GM12872 (cell line): ENCODE data around the gene ST7L.

Experiments used
- TF ChIP-seq, protein P1 (sequence below): IDR thresholded peaks from 3 replicates; pipeline ENCODE4 v1.5.1; 2011; ENCODE audit warnings: low read depth, mild to moderate bottlenecking, low read length, moderate library complexity; ENCODE audit not compliant: insufficient read depth

Gene ST7L

GRCh38 chr1:112533029-112533428 is 85.9 kb downstream of the ST7L start:
- TF ChIP-seq, protein P1, sequence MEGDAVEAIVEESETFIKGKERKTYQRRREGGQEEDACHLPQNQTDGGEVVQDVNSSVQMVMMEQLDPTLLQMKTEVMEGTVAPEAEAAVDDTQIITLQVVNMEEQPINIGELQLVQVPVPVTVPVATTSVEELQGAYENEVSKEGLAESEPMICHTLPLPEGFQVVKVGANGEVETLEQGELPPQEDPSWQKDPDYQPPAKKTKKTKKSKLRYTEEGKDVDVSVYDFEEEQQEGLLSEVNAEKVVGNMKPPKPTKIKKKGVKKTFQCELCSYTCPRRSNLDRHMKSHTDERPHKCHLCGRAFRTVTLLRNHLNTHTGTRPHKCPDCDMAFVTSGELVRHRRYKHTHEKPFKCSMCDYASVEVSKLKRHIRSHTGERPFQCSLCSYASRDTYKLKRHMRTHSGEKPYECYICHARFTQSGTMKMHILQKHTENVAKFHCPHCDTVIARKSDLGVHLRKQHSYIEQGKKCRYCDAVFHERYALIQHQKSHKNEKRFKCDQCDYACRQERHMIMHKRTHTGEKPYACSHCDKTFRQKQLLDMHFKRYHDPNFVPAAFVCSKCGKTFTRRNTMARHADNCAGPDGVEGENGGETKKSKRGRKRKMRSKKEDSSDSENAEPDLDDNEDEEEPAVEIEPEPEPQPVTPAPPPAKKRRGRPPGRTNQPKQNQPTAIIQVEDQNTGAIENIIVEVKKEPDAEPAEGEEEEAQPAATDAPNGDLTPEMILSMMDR = no peak

- TF ChIP-seq, protein P1 = no peak
These were observed 86.9 kb downstream of the ST7L start for GRCh38 chr1:112532064-112532463.

DNA sequence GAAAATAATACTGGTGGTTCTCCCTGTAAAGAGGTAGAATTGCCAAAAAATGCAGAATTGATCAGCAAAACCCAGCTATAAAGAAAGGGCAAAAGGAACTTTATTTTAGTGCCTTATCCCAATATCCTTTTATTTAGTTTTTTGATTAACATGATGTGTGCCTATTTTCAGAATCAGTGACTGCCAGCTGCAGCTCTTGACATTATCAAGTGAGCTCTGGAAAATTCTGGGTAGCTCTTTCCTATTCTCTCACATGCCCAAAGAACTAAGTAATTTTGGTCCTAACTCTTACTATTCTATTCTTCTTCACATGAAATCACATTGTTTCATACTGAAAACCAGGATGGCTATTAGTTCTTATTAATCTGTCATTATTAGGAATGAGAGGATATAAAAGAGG is 88.1 kb downstream of the ST7L start:
- TF ChIP-seq, protein P1 = no peak

GRCh38 chr1:112529301-112529700 is 89.6 kb downstream of the ST7L start:
- TF ChIP-seq, protein P1 = no peak

DNA sequence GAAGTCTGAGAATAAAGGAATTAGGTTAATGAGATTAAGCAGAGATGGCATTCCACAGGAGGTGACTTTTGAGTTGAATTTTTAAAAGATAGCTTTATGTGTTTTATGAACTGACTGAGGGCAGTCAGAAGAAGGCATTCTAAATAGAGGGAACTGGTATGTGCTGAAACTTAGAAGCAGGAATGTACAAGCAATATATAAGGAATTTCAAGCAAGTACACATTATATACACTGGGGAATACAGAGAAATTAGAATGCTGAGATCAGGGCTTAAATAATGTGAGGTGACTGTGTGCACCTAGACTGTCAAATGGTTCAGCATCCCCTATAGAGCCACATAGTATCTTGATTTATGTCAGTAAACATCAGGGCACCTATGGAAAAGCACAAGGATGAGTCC is 90.9 kb downstream of the ST7L start:
- TF ChIP-seq, protein P1 = no peak

DNA sequence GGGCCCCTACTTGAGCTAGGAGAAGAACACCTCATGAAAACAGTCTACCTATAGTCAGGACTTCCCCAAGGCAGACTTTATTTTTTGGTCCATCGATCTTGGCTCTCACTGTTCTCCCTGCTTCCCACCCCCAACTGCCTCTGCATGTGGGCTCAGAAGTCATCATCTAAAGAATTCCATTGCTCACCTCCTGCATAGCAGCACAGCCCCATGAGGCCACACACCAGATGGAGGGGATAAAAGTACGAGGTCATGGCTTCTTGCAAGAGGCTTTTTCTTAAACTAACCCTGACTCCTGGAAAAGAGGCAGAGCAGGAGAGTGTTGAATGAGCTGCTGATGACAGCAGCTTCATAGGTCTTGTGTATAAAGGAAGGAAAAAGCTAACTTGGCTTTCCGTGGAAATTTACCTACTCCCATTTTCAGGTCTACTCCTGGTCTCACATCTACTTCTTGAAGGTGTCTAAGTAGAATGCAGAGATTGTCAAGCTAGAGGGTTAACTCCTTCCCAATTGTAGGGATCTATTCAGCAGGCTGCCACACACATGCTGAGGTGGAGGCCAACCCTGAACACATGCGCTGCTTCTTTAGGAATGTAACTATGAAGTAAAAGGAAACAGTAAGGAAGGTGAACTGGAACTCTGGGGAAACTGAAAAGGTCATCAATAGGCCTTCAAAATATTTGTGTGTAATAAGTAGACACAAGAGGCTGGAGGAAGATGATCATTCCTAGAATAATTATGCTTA is 91.5 kb downstream of the ST7L start:
- TF ChIP-seq, protein P1 = no peak

- TF ChIP-seq, protein P1 = no peak
These were observed 94.0 kb downstream of the ST7L start for GRCh38 chr1:112524986-112525385.
